ENCODE results near the gene RNPEP. TPM values are rescaled to one million over a fixed set of nuclear protein-coding genes. Genes with fewer than 3 reads are reported as not detected.

The RNPEP gene
- total RNA-seq, 1 experiment from 2014 or later, result 57.4 TPM

- Mint-ChIP-seq H3K9me3 (peaks cover 8% of the 10 kb centered on the region), H3K27ac (no peak overlapping the region), H3K27me3 (ENCODE audit: low read depth) (no peaks in the 10 kb centered on the region), H3K4me1 (0 out of 2 replicates have a peak, but pooled peaks cover 3% of the 10 kb centered on the region), H3K36me3 (no peaks in the 10 kb centered on the region), H3K4me3 (no peak overlapping the region)
- DNase-seq (ENCODE audit: low spot score), result no peak
- POLR2A ChIA-PET, result no interaction called here
- TF ChIP-seq RELA (CRISPR knock-in tag; IDR thresholded peaks at IDR 0.05; ENCODE audit: borderline replicate concordance) (no peak), ETV6 (CRISPR knock-in tag; IDR thresholded peaks at IDR 0.05) (no peak), ZMAT4 (CRISPR knock-in tag; IDR thresholded peaks at IDR 0.05) (no peak), ZNF263 (CRISPR knock-in tag; IDR thresholded peaks at IDR 0.05; ENCODE audit: low read depth) (no peak), TP53 (CRISPR knock-in tag; IDR thresholded peaks at IDR 0.05) (no peak), E2F1 (CRISPR knock-in tag; IDR thresholded peaks at IDR 0.05) (no peak), ZNF219 (CRISPR knock-in tag; IDR thresholded peaks at IDR 0.05; ENCODE audit: borderline replicate concordance) (no peak), ZNF532 (CRISPR knock-in tag; IDR thresholded peaks at IDR 0.05; ENCODE audit: borderline replicate concordance) (no peak), RORB (CRISPR knock-in tag; IDR thresholded peaks at IDR 0.05) (no peak), ERG (CRISPR knock-in tag; IDR thresholded peaks at IDR 0.05) (no peak), SP1 (CRISPR knock-in tag; conservative IDR thresholded peaks at IDR 0.05) (no peak), SMAD3 (CRISPR knock-in tag; IDR thresholded peaks at IDR 0.05; ENCODE audit: borderline replicate concordance) (no peak), ZNF232 (CRISPR knock-in tag; IDR thresholded peaks at IDR 0.05) (no peak), CDX4 (CRISPR knock-in tag; IDR thresholded peaks at IDR 0.05; ENCODE audit: borderline replicate concordance) (no peak)
- CTCF ChIA-PET, result no interaction called here
- no peak for ATAC-seq
Observed at GRCh38 chr1:202036595-202037387, 54.3 kb downstream of the RNPEP start.

GRCh38 chr1:202037706-202038296, 55.4 kb downstream of the RNPEP start:
- Mint-ChIP-seq H3K9me3 (peaks cover 8% of the 10 kb centered on the region), H3K36me3 (no peaks in the 10 kb centered on the region), H3K27me3 (ENCODE audit: low read depth) (no peaks in the 10 kb centered on the region), H3K27ac (no peak overlapping the region), H3K4me1 (0 out of 2 replicates have a peak, but pooled peaks cover 3% of the 10 kb centered on the region), H3K4me3 (no peak overlapping the region)
- POLR2A ChIA-PET, result no interaction called here
- no peak for TF ChIP-seq ZNF232 (CRISPR knock-in tag; IDR thresholded peaks at IDR 0.05)
- TF ChIP-seq NFATC4 (CRISPR knock-in tag; IDR thresholded peaks at IDR 0.05), result no peak
- TF ChIP-seq NR1H2 (CRISPR knock-in tag; IDR thresholded peaks at IDR 0.05), result no peak
- no peak for TF ChIP-seq TEAD1 (CRISPR knock-in tag; IDR thresholded peaks at IDR 0.05)
- TF ChIP-seq FOXP1 (CRISPR knock-in tag; IDR thresholded peaks at IDR 0.05; ENCODE audit: borderline replicate concordance), result no peak
- TF ChIP-seq GRHL2 (CRISPR knock-in tag; IDR thresholded peaks at IDR 0.05; ENCODE audit: insufficient replicate concordance, severe bottlenecking), result no peak
- no peak for TF ChIP-seq MLX (CRISPR knock-in tag; IDR thresholded peaks at IDR 0.05)
- no peak for TF ChIP-seq ERG (CRISPR knock-in tag; IDR thresholded peaks at IDR 0.05)
- TF ChIP-seq JUN (CRISPR knock-in tag; IDR thresholded peaks at IDR 0.05), result no peak
- no peak for ATAC-seq
- DNase-seq (ENCODE audit: low spot score), result no peak
- CTCF ChIA-PET, result no interaction called here

All from WTC11 (cell line).